NB4 (cell line): Measurements from ENCODE around the gene IGSF6.

Experiments
- DNase-seq: peaks from one replicate; pipeline ENCODE4 v3.0.0; 2010; ENCODE audit warnings: low read depth
- H3K4me3 ChIP-seq: one replicate; pipeline ENCODE4 v1.5.1; 2011; ENCODE audit warnings: mild to moderate bottlenecking, low read depth, low read length, moderate library complexity
- MAX ChIP-seq: IDR thresholded peaks from 2 replicates; pipeline ENCODE4 v1.6.1; 2011; ENCODE audit warnings: low read depth, low read length
- MYC ChIP-seq: IDR thresholded peaks from 2 replicates; pipeline ENCODE4 v1.6.1; 2011; ENCODE audit warnings: low read depth, low read length
- POLR2A ChIP-seq: IDR thresholded peaks from 2 replicates; pipeline ENCODE4 v1.6.1; 2011; ENCODE audit warnings: mild to moderate bottlenecking; ENCODE audit not compliant: insufficient read length; ENCODE audit errors: extremely low read depth
- TF ChIP-seq, protein P1 (sequence below): IDR thresholded peaks from one replicate; pipeline ENCODE4 v1.5.1; 2012; ENCODE audit warnings: low read depth, low read length

The IGSF6 gene

GRCh38 chr16:21613781-21614180 is 38.6 kb downstream of the IGSF6 start:
- H3K4me3 ChIP-seq: no peak overlapping the region
- no peak for TF ChIP-seq POLR2A
- no peak for TF ChIP-seq MAX
- TF ChIP-seq MYC: no peak
- TF ChIP-seq, protein P1, sequence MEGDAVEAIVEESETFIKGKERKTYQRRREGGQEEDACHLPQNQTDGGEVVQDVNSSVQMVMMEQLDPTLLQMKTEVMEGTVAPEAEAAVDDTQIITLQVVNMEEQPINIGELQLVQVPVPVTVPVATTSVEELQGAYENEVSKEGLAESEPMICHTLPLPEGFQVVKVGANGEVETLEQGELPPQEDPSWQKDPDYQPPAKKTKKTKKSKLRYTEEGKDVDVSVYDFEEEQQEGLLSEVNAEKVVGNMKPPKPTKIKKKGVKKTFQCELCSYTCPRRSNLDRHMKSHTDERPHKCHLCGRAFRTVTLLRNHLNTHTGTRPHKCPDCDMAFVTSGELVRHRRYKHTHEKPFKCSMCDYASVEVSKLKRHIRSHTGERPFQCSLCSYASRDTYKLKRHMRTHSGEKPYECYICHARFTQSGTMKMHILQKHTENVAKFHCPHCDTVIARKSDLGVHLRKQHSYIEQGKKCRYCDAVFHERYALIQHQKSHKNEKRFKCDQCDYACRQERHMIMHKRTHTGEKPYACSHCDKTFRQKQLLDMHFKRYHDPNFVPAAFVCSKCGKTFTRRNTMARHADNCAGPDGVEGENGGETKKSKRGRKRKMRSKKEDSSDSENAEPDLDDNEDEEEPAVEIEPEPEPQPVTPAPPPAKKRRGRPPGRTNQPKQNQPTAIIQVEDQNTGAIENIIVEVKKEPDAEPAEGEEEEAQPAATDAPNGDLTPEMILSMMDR: no peak
- no peak for DNase-seq

- DNase-seq: no peak
- H3K4me3 ChIP-seq: no peak overlapping the region
- TF ChIP-seq MYC: no peak
- TF ChIP-seq POLR2A: no peak
- TF ChIP-seq, protein P1: no peak
- no peak for TF ChIP-seq MAX
These were observed 39.0 kb downstream of the IGSF6 start for GRCh38 chr16:21613361-21613760.

DNA sequence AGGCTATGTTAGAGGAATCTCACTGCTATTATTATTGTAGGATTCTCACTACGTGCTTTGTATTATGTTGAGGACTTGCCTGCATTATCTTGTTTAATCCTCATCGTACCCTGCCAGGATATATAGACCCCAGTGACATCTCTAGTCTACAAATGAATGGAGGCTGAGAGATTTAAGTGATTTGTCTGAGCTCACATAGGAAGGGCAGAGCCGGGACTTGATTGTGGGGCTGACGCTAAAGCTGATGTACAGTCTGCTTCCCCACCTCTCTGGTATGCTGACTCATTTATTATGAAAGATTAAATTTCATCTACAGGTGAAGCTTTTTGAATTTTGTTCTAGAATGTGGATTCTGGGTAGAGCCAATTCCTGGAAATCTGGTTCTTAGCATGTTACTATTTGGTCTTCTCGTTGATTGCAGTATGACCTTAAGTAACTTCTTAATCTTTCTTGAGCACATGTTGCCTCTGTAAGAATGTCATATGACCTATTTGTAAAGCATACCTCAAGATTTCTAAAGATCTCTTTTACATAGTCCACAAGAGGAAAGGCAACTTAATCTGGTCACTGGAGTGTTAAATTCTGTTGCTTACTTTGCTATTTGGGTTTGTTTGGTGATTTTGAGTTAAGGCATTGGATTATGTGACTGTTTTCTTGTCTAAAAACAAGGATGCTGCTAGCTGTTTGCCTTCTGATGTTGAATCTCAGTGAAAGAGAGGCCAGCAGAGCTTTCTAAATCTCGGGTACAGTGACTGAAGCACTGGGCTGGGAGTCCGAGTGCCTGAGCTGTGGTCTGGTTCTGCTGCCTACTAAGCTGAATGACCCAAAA is 40.6 kb downstream of the IGSF6 start:
- TF ChIP-seq MAX (no peak), POLR2A (no peak), MYC (no peak)
- TF ChIP-seq, protein P1: no peak
- H3K4me3 ChIP-seq: no peak overlapping the region
- DNase-seq: no peak

DNA sequence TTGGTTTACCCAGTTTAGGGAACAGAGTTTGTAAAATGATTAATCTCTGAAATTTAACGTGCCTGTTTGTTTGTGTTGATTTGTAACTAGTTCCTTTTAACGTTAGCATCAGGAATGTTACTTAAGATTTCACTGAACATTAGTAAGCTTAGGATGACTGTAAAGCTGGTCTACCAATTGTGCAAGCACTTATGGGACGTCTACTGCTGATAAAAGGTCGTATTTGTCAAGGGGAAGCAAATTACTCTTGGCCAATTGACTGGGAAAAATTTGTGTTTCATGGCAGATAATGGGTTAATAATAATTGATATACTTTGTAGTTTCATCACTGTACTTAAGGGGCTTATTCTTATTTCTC is 41.2 kb downstream of the IGSF6 start:
- DNase-seq: peak; percentile 69
- no peak for TF ChIP-seq MYC
- TF ChIP-seq POLR2A: no peak
- TF ChIP-seq, protein P1: no peak
- no peak for TF ChIP-seq MAX
- no peak overlapping the region for H3K4me3 ChIP-seq

GRCh38 chr16:21610766-21611165 is 41.6 kb downstream of the IGSF6 start:
- DNase-seq: no peak
- TF ChIP-seq POLR2A (no peak), MAX (no peak), MYC (no peak)
- TF ChIP-seq, protein P1: no peak
- no peak overlapping the region for H3K4me3 ChIP-seq
